ENCODE measurements around the gene TMEM120B.

TMEM120B gene

DNA sequence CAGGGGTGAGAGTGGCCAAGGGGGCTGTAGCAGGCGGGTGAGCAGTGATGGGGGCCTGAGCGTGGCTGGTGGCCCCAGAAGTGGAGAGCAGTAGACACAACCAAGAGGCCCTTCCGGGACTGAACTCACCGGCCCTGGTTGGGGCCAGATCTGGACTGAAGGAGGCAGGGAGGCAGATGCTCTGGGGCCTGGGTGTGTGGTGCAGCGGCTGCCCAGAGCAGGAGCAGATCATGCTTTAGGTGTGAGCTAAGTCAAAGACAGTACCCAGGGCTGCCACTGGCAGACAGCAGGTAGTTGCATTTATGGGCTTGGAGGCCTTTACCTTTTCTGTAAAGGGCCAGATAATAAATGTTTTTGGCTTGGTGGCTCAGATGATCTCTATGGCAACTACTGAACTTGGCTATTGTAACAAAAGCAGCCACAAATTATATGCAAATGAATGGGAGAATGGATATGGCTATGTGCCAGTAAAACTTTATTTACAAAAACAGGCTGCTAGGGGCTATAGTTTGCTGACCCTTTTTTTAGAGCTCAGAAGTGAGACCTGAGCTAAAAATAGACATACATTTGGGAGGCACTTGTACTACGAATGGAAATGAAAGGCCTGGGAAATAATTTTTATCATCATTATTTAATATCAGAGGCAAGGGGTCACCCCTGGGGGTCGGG is 116.8 kb downstream of the TMEM120B start:
- Mint-ChIP-seq H3K27ac (peak overlapping the region; percentile 39), H3K9me3 (no peaks in the 10 kb centered on the region), H3K4me1 (ENCODE audit: low read depth) (peaks cover 33% of the 10 kb centered on the region), H3K4me3 (no peak overlapping the region), H3K27me3 (no peaks in the 10 kb centered on the region), H3K36me3 (ENCODE audit: low read depth) (peaks cover 84% of the 10 kb centered on the region)
- intact Hi-C loops (cut with micrococcal nuclease) = no loop called here

- H3K36me3 Mint-ChIP-seq (ENCODE audit: low read depth) = peaks cover 77% of the 10 kb centered on the region
- H3K27ac Mint-ChIP-seq = no peak overlapping the region
- no peak overlapping the region for H3K4me3 Mint-ChIP-seq
- H3K27me3 Mint-ChIP-seq = no peaks in the 10 kb centered on the region
- H3K9me3 Mint-ChIP-seq = no peaks in the 10 kb centered on the region
- peaks cover 34% of the 10 kb centered on the region for H3K4me1 Mint-ChIP-seq (ENCODE audit: low read depth)
- intact Hi-C loops (cut with micrococcal nuclease) = no loop called here
Observed at GRCh38 chr12:121830134-121830533, 117.6 kb downstream of the TMEM120B start.

DNA sequence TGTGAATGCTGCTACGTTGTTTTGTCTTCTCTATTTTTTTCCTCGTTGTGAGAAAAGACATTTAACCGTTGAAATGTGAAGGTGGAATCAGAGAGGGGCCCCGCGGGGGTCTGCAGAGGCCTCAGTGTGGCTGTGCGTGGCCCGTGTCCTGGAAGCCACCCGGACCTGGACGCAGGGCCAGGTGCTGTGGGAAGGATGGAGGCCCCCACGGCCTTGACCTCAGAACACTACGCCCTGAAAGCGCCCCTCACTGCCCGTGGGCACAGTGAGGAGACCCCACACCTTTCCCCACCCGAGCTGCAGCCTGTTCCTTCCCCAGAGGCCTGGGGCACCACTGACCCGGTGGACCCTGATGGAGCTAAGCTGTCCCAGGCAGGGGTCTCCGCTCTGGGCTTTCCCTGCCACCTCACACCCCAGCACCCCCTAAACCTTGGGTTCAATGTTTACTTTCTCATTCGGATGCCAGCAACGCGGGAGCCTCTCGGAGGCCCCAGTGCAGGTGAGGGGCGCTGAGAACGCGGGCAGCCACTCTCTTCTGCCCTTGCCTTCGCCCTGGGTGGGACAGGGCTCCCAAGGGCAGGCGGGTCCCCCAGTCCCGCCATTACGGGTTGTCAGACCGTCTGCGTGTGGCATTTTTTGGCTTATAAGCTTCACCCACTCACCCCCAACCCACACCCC is 118.2 kb downstream of the TMEM120B start:
- peaks cover 72% of the 10 kb centered on the region for H3K36me3 Mint-ChIP-seq (ENCODE audit: low read depth)
- H3K27ac Mint-ChIP-seq = no peak overlapping the region
- intact Hi-C loops (cut with micrococcal nuclease) = no loop called here
- no peak overlapping the region for H3K4me3 Mint-ChIP-seq
- no peaks in the 10 kb centered on the region for H3K27me3 Mint-ChIP-seq
- H3K4me1 Mint-ChIP-seq (ENCODE audit: low read depth) = peaks cover 34% of the 10 kb centered on the region
- H3K9me3 Mint-ChIP-seq = no peaks in the 10 kb centered on the region
